Neuronal stem cell (in vitro differentiated cells): ENCODE measurements around the gene SOX11. TPM values are rescaled to one million over a fixed set of nuclear protein-coding genes. Genes with fewer than 3 reads are reported as not detected.
A peak's percentile ranks its signal among the peaks of the same experiment; 100 is the strongest.
"Not testable (repeated sequence)": the region's sequence is repeated elsewhere in the genome, so short reads cannot be mapped to it uniquely, and the experiment has no call there.

Source experiments
- DNase-seq: peaks from one replicate; pipeline ENCODE4 v3.0.0-alpha.2; 2013; ENCODE audit warnings: low spot score
- H2AFZ ChIP-seq: one replicate; pipeline ENCODE4 v1.6.1; 2013; ENCODE audit warnings: mild to moderate bottlenecking, low read length, inconsistent platforms
- H2AK5ac ChIP-seq: 2 replicates; pipeline ENCODE4 v1.6.1; 2013; ENCODE audit warnings: low read depth, mild to moderate bottlenecking, inconsistent platforms, low read length, moderate library complexity, mixed read lengths
- H2BK120ac ChIP-seq: 2 replicates; pipeline ENCODE4 v1.6.1; 2013; ENCODE audit warnings: low read depth, mild to moderate bottlenecking, inconsistent platforms, low read length, moderate library complexity, mixed read lengths
- H2BK12ac ChIP-seq: one replicate; pipeline ENCODE4 v1.6.1; 2013; ENCODE audit warnings: low read length, inconsistent platforms
- H2BK15ac ChIP-seq: 2 replicates; pipeline ENCODE4 v1.6.1; 2013; ENCODE audit warnings: mild to moderate bottlenecking, low read length, inconsistent platforms, mixed read lengths
- H2BK5ac ChIP-seq: one replicate; pipeline ENCODE4 v1.6.1; 2013; ENCODE audit warnings: inconsistent platforms, mild to moderate bottlenecking, low read length, moderate library complexity
- H3K14ac ChIP-seq: one replicate; pipeline ENCODE4 v1.6.1; 2013; ENCODE audit warnings: low read length, inconsistent platforms
- H3K18ac ChIP-seq: 2 replicates; pipeline ENCODE4 v1.6.1; 2013; ENCODE audit warnings: low read length, inconsistent platforms
- H3K23ac ChIP-seq: 2 replicates; pipeline ENCODE4 v1.6.1; 2013; ENCODE audit warnings: low read depth, mild to moderate bottlenecking, mixed read lengths, low read length, inconsistent platforms; ENCODE audit not compliant: poor library complexity
- H3K27ac ChIP-seq: replicated peaks from 3 replicates; pipeline ENCODE4 v1.5.1; 2013; ENCODE audit warnings: low read length, inconsistent platforms
- H3K27me3 ChIP-seq, 3 experiments: 2 replicates each; pipeline ENCODE4 v1.6.1; 2013; ENCODE audit warnings: low read length in 3 of 3, mild to moderate bottlenecking in 2 of 3, inconsistent platforms in 1 of 3, low read depth in 1 of 3, mixed read lengths in 1 of 3, moderate library complexity in 1 of 3; ENCODE audit not compliant: control insufficient read depth in 3 of 3, insufficient read depth in 3 of 3
- H3K36me3 ChIP-seq, 2 donors: replicated peaks in 1 of 2; 2 replicates each; pipeline ENCODE4 v1.6.1; 2013; ENCODE audit warnings: low read length in 2 of 2; ENCODE audit not compliant: control insufficient read depth in 2 of 2, insufficient read depth in 2 of 2
- H3K4ac ChIP-seq: 2 replicates; pipeline ENCODE4 v1.6.1; 2013; ENCODE audit warnings: inconsistent platforms, mild to moderate bottlenecking, low read length, moderate library complexity
- H3K4me1 ChIP-seq, 2 donors: 1 replicate in 1 of 2; 2 replicates in 1 of 2; pipeline ENCODE4 v1.6.1; 2013; ENCODE audit warnings: low read length in 2 of 2, low read depth in 1 of 2; ENCODE audit not compliant: control insufficient read depth in 2 of 2, insufficient read depth in 1 of 2
- H3K4me2 ChIP-seq: one replicate; pipeline ENCODE4 v1.6.1; 2013; ENCODE audit warnings: mild to moderate bottlenecking, low read length, inconsistent platforms; ENCODE audit not compliant: insufficient read depth, poor library complexity, severe bottlenecking
- H3K4me3 ChIP-seq, 2 donors: 2 replicates each; pipeline ENCODE4 v1.5.1; 2013; ENCODE audit warnings: low read length in 2 of 2, mild to moderate bottlenecking in 2 of 2, inconsistent platforms in 1 of 2, moderate library complexity in 1 of 2
- H3K79me1 ChIP-seq: one replicate; pipeline ENCODE4 v1.6.1; 2013; ENCODE audit warnings: low read depth, mild to moderate bottlenecking, inconsistent platforms, low read length, moderate library complexity
- H3K9ac ChIP-seq: one replicate; pipeline ENCODE4 v1.6.1; 2013; ENCODE audit warnings: mild to moderate bottlenecking, low read depth, low read length, inconsistent platforms; ENCODE audit not compliant: poor library complexity
- H3K9me3 ChIP-seq, 2 donors: replicated peaks in 1 of 2; 2 replicates each; pipeline versions ENCODE3 to v1.6.1; 2013; ENCODE audit warnings: low read length in 2 of 2, mild to moderate bottlenecking in 2 of 2, inconsistent platforms in 1 of 2, low read depth in 1 of 2, mixed read lengths in 1 of 2, moderate library complexity in 1 of 2; ENCODE audit not compliant: control insufficient read depth in 2 of 2, insufficient read depth in 1 of 2
- H4K8ac ChIP-seq: one replicate; pipeline ENCODE4 v1.6.1; 2013; ENCODE audit warnings: low read depth, mild to moderate bottlenecking, inconsistent platforms, low read length, moderate library complexity
- H4K91ac ChIP-seq: one replicate; pipeline ENCODE4 v1.6.1; 2013; ENCODE audit warnings: low read length, low read depth, mild to moderate bottlenecking, inconsistent platforms; ENCODE audit not compliant: poor library complexity
- WGBS, 2 donors: extraction: QIAGEN DNeasy Blood & Tissue Kit; methylation state at CpG; one replicate each; pipeline ENCODE4 v1.1.7; 2013; ENCODE audit warnings: missing lambda C conversion rate in 2 of 2, mixed read lengths in 1 of 2; ENCODE audit not compliant: insufficient read length in 2 of 2, insufficient replicate concordance in 1 of 2; ENCODE audit errors: extremely low coverage in 2 of 2; 5-methylcytosine and 5-hydroxymethylcytosine counted together
- polyA plus RNA-seq, 2 experiments: library from polyadenylated mRNA; stranded (reverse); fragments of 200-250 nt; gene quantifications; one replicate each; pipeline ENCODE4 v1.2.3, GENCODE V29; 2013

SOX11 gene
- polyA plus RNA-seq (2013, experiment 1 of 2), result 150 TPM
- polyA plus RNA-seq (2013, experiment 2 of 2), result 165 TPM

- DNase-seq, result peak; percentile 96
- peak within 1 kb of the TSS; percentile 99 for H3K18ac ChIP-seq
- H2BK5ac ChIP-seq, result peak within 1 kb of the TSS; percentile 93
- H2BK12ac ChIP-seq, result peak within 1 kb of the TSS; percentile 58
- peak within 1 kb of the TSS; percentile 94 for H3K14ac ChIP-seq
- H3K4me3 ChIP-seq, result peak within 1 kb of the TSS; percentile 71 to 99
- H3K27me3 ChIP-seq, result no peaks in the 10 kb centered on the region
- no CpG with 5 or more reads among the region's 60 CpGs for WGBS, 2 donors
- H3K23ac ChIP-seq, result peak within 1 kb of the TSS; percentile 98
- H3K4ac ChIP-seq, result peak within 1 kb of the TSS; percentile 76
- H4K91ac ChIP-seq, result peak within 1 kb of the TSS; percentile 79
- peaks cover 0 to 8% of the 10 kb centered on the region in 2 donors for H3K4me1 ChIP-seq
- H3K9me3 ChIP-seq, result no peaks in the 10 kb centered on the region
- peak within 1 kb of the TSS; percentile 99 for H3K9ac ChIP-seq
- H4K8ac ChIP-seq, result peak within 1 kb of the TSS; percentile 48
- H3K4me2 ChIP-seq, result peak within 1 kb of the TSS; percentile 77
- peak within 1 kb of the TSS; percentile 49 for H2BK15ac ChIP-seq
- H2AK5ac ChIP-seq, result peak within 1 kb of the TSS; percentile 93
- H3K36me3 ChIP-seq, result peaks cover 12 to 34% of the 10 kb centered on the region in 2 donors
- H3K27ac ChIP-seq, result peak within 1 kb of the TSS; percentile 99
- H2BK120ac ChIP-seq, result peak within 1 kb of the TSS; percentile 81
- peaks cover 5% of the 10 kb centered on the region for H3K79me1 ChIP-seq
- H2AFZ ChIP-seq, result peak within 1 kb of the TSS; percentile 81
Measured at GRCh38 chr2:5691985-5692529, at the start of gene SOX11. TSS of gene SOX11 (plus strand) at chr2:5692384. CDS start at chr2:5692722, 338 bp downstream.

GRCh38 chr2:5652734-5653133, 39.5 kb upstream of the SOX11 start:
- not testable (repeated sequence) for H3K14ac ChIP-seq, H2AK5ac ChIP-seq, H3K4ac ChIP-seq, H3K23ac ChIP-seq, H3K27me3 ChIP-seq, H3K79me1 ChIP-seq, H3K4me3 ChIP-seq, H4K8ac ChIP-seq, H2BK120ac ChIP-seq, H3K18ac ChIP-seq, H2BK15ac ChIP-seq, H3K9me3 ChIP-seq, H4K91ac ChIP-seq, H2BK5ac ChIP-seq, H3K4me1 ChIP-seq, DNase-seq, H3K4me2 ChIP-seq, H3K9ac ChIP-seq, H3K36me3 ChIP-seq, H2BK12ac ChIP-seq, H2AFZ ChIP-seq, H3K27ac ChIP-seq
- whole genome bisulfite sequencing, 2 donors, result no CpG with 5 or more reads among the region's 2 CpGs

GRCh38 chr2:5653756-5654155, 38.4 kb upstream of the SOX11 start:
- not testable (repeated sequence) for H2AFZ ChIP-seq, H3K9ac ChIP-seq, H3K18ac ChIP-seq, H3K4me1 ChIP-seq, H2BK12ac ChIP-seq, H3K27ac ChIP-seq, H4K91ac ChIP-seq, H4K8ac ChIP-seq, H2BK5ac ChIP-seq, H3K27me3 ChIP-seq, H2AK5ac ChIP-seq, H3K9me3 ChIP-seq, H3K4ac ChIP-seq, H3K4me2 ChIP-seq, H3K36me3 ChIP-seq, H3K23ac ChIP-seq, H3K14ac ChIP-seq, DNase-seq, H2BK15ac ChIP-seq, H3K4me3 ChIP-seq, H2BK120ac ChIP-seq, H3K79me1 ChIP-seq
- no CpG with 5 or more reads among the region's 4 CpGs for WGBS, 2 donors

GRCh38 chr2:5657231-5657630, 35.0 kb upstream of the SOX11 start:
- H3K36me3 ChIP-seq, result no peaks in the 10 kb centered on the region
- H4K8ac ChIP-seq, result no peak overlapping the region
- H3K23ac ChIP-seq, result no peak overlapping the region
- no peak overlapping the region for H3K4me2 ChIP-seq
- H2AK5ac ChIP-seq, result no peak overlapping the region
- H4K91ac ChIP-seq, result no peak overlapping the region
- no peak for DNase-seq
- no peaks in the 10 kb centered on the region for H3K9me3 ChIP-seq
- no peaks in the 10 kb centered on the region for H3K4me1 ChIP-seq
- H3K14ac ChIP-seq, result no peak overlapping the region
- H2BK12ac ChIP-seq, result no peak overlapping the region
- H3K4ac ChIP-seq, result no peak overlapping the region
- no peak overlapping the region for H2BK120ac ChIP-seq
- H3K79me1 ChIP-seq, result no peaks in the 10 kb centered on the region
- H3K27me3 ChIP-seq, result no peaks in the 10 kb centered on the region
- no peak overlapping the region for H3K4me3 ChIP-seq
- no peak overlapping the region for H2BK15ac ChIP-seq
- no peak overlapping the region for H2BK5ac ChIP-seq
- H3K18ac ChIP-seq, result no peak overlapping the region
- H2AFZ ChIP-seq, result no peak overlapping the region
- H3K27ac ChIP-seq, result no peak overlapping the region
- no peak overlapping the region for H3K9ac ChIP-seq
- no CpG with 5 or more reads among the region's 4 CpGs for WGBS, 2 donors
